ENCODE results near the gene FAF1. TPM values are rescaled to one million over a fixed set of nuclear protein-coding genes. Genes with fewer than 3 reads are reported as not detected.

Gene FAF1
- total and polyA plus RNA-seq, 9 of the 15 experiments (the other 6 are each of a cell fraction or from before 2014, with no cell fraction given), result 48.7 to 225 (median 118) TPM

GRCh38 chr1:50968821-50969610 is 8.9 kb upstream of the FAF1 start (continued):
- no peak for TF ChIP-seq KLF16 (IDR thresholded peaks at IDR 0.05)
- no peak for TF ChIP-seq MTA2 (IDR thresholded peaks at IDR 0.05; ENCODE audit: low read depth)
- no peak for TF ChIP-seq YY1 (IDR thresholded peaks at IDR 0.05; ENCODE audit: borderline replicate concordance in 1 of 3, control insufficient read depth in 1 of 3, extremely low read depth in 1 of 3, insufficient read depth in 3 of 3, insufficient read length in 1 of 3, insufficient replicate concordance in 2 of 3, low read depth in 1 of 3, low read length in 2 of 3)
- TF ChIP-seq ZNF444 (CRISPR knock-in tag; IDR thresholded peaks at IDR 0.05), result no peak
- no peak for TF ChIP-seq CREB3 (tag; conservative IDR thresholded peaks at IDR 0.05; ENCODE audit: low read depth)
- TF ChIP-seq ZBTB1 (CRISPR knock-in tag; IDR thresholded peaks at IDR 0.05; ENCODE audit: borderline replicate concordance, low read depth), result no peak
- TF ChIP-seq NFXL1 (CRISPR knock-in tag; IDR thresholded peaks at IDR 0.05), result no peak
- no peak for TF ChIP-seq PTTG1 (tag; IDR thresholded peaks at IDR 0.05; ENCODE audit: low read depth)
- TF ChIP-seq RHOXF2B (CRISPR knock-in tag; conservative IDR thresholded peaks at IDR 0.05), result 0 out of 2 replicates have a peak, but pooled peaks have one; percentile 19
- TF ChIP-seq PREB (CRISPR knock-in tag; IDR thresholded peaks at IDR 0.05), result no peak
- TF ChIP-seq MAFF (IDR thresholded peaks at IDR 0.05; ENCODE audit: low read length), result peak; percentile 40
- TF ChIP-seq ATF6 (CRISPR knock-in tag; IDR thresholded peaks at IDR 0.05), result no peak
- peak; percentile 67 for TF ChIP-seq SAP30 (IDR thresholded peaks at IDR 0.05; ENCODE audit: borderline replicate concordance, insufficient read depth, low read depth, low read length, poor library complexity, severe bottlenecking)
- TF ChIP-seq ZNF407 (IDR thresholded peaks at IDR 0.05; ENCODE audit: low read depth), result no peak

Data from K562 (cell line).